A549 (cell line): ENCODE data around the gene SCN4B. TPM values are rescaled to one million over a fixed set of nuclear protein-coding genes. Genes with fewer than 3 reads are reported as not detected.

ENCODE experiments used
- ATAC-seq, 2 experiments: fragments of 200-7000 bp in 1 of 2; fragments of >200 bp in 1 of 2; cut with Nextera tagmentation in 1 of 2; cut with Tn5 transposase in 1 of 2; 3 replicates each; pipeline versions ENCODE4 v1.8.0 to v1.9.1; 2018 to 2020; ENCODE audit warnings: mild to moderate bottlenecking in 1 of 2, moderate library complexity in 1 of 2
- CTCF ChIA-PET: fragments of 300-600 bp; sonication (Branson Sonifier 250); formaldehyde crosslinking; extraction: SDS; loops from one replicate; lab custom pipeline; 2021; ENCODE audit warnings: antibody characterized with exemption, inconsistent platforms; lab: Yijun Ruan, JAX
- POLR2A ChIA-PET: fragments of 350-600 bp; formaldehyde crosslinking; extraction: SDS; loops from one replicate; lab custom pipeline; 2021; ENCODE audit warnings: antibody characterized with exemption, inconsistent platforms; lab: Yijun Ruan, JAX
- DNase-seq, 2 experiments: peaks; one replicate each; pipeline versions ENCODE4 v3.0.0 to v3.0.0-alpha.2; 2011 to 2016; ENCODE audit warnings: low read depth in 1 of 2, low spot score in 1 of 2
- FAIRE-seq: peaks from 2 replicates; lab custom pipeline; 2011; peaks lifted over from hg19 to GRCh38; lab: Jason Lieb, UNC
- H3K27ac ChIP-seq, 2 experiments: fragments of >200 bp; sonication (Bioruptor Twin); formaldehyde crosslinking; 3 replicates each; pipeline ENCODE4 v1.5.1; 2016 to 2017
- H3K4me1 ChIP-seq: fragments of >200 bp; sonication (Bioruptor Twin); formaldehyde crosslinking; 3 replicates; pipeline ENCODE4 v1.6.1; 2016
- H3K4me2 ChIP-seq: fragments of >200 bp; sonication (Bioruptor Twin); formaldehyde crosslinking; 3 replicates; pipeline ENCODE4 v1.6.1; 2016
- H3K4me3 ChIP-seq: fragments of >200 bp; sonication (Bioruptor Twin); formaldehyde crosslinking; 3 replicates; pipeline ENCODE4 v1.5.1; 2016
- H3K9me3 ChIP-seq: fragments of >200 bp; sonication (Bioruptor Twin); formaldehyde crosslinking; 3 replicates; pipeline ENCODE4 v1.6.1; 2016
- BHLHE40 ChIP-seq: IDR thresholded peaks from 2 replicates; pipeline ENCODE4 v1.6.1; 2012; ENCODE audit warnings: low read depth, low read length, inconsistent platforms
- CBX8 ChIP-seq: fragments of 200-600 bp; sonication (generic); IDR thresholded peaks from 2 replicates; pipeline ENCODE4 v1.6.1; 2016
- CEBPB ChIP-seq, 2 experiments: fragments of >200 bp in 1 of 2; sonication (Bioruptor Twin) in 1 of 2; formaldehyde crosslinking in 1 of 2; IDR thresholded peaks; 2 replicates each; pipeline ENCODE4 v1.6.1; 2012 to 2016
- CHD4 ChIP-seq: fragments of 200-600 bp; sonication (generic); IDR thresholded peaks from 2 replicates; pipeline ENCODE4 v1.6.1; 2016; ENCODE audit warnings: antibody characterized with exemption, mild to moderate bottlenecking, borderline replicate concordance
- EP300 ChIP-seq, 2 experiments: fragments of >200 bp; sonication (Bioruptor Twin); formaldehyde crosslinking; IDR thresholded peaks; 2 replicates in 1 of 2; 3 replicates in 1 of 2; pipeline ENCODE4 v1.6.1; 2016 to 2017
- ESRRA ChIP-seq: fragments of 150-350 bp; IDR thresholded peaks from 2 replicates; pipeline ENCODE4 v1.6.1; 2014; ENCODE audit warnings: mild to moderate bottlenecking, low read length, borderline replicate concordance
- HDAC2 ChIP-seq: fragments of 200-600 bp; sonication (generic); IDR thresholded peaks from 2 replicates; pipeline ENCODE4 v1.6.1; 2016
- HOXA7 ChIP-seq: fragments of 250-450 bp; sonication (Bioruptor Pico); IDR thresholded peaks from 2 replicates; pipeline ENCODE4 v1.5.0; 2020; ENCODE audit warnings: mild to moderate bottlenecking, moderate library complexity
- JUN ChIP-seq, 2 experiments: fragments of >200 bp; sonication (Bioruptor Twin); formaldehyde crosslinking; IDR thresholded peaks; 2 replicates in 1 of 2; 3 replicates in 1 of 2; pipeline ENCODE4 v1.6.1; 2016 to 2017
- JUNB ChIP-seq: fragments of >200 bp; sonication (Bioruptor Twin); formaldehyde crosslinking; IDR thresholded peaks from 2 replicates; pipeline ENCODE4 v1.6.1; 2016
- KDM1A ChIP-seq: fragments of 200-600 bp; sonication (generic); IDR thresholded peaks from 2 replicates; pipeline ENCODE4 v1.6.1; 2016; ENCODE audit warnings: low read depth, mild to moderate bottlenecking
- MAFK ChIP-seq: fragments of 450-650 bp; IDR thresholded peaks from 2 replicates; pipeline ENCODE4 v1.6.1; 2014; ENCODE audit not compliant: partially characterized antibody
- NR3C1 ChIP-seq: fragments of >200 bp; sonication (Bioruptor Twin); formaldehyde crosslinking; IDR thresholded peaks from 3 replicates; pipeline ENCODE4 v1.6.1; 2017
- PHF8 ChIP-seq: fragments of 200-600 bp; sonication (generic); IDR thresholded peaks from 2 replicates; pipeline ENCODE4 v1.6.1; 2016; ENCODE audit warnings: low read depth, mild to moderate bottlenecking, antibody characterized with exemption, moderate library complexity, borderline replicate concordance
- POLR2A ChIP-seq: IDR thresholded peaks from 2 replicates; pipeline ENCODE4 v1.6.1; 2012; ENCODE audit warnings: mild to moderate bottlenecking, low read length
- SMC3 ChIP-seq: fragments of >200 bp; sonication (Bioruptor Twin); formaldehyde crosslinking; IDR thresholded peaks from 3 replicates; pipeline ENCODE4 v1.6.1; 2018; ENCODE audit warnings: inconsistent platforms
- TP53 ChIP-seq: fragments of 250-450 bp; sonication (Bioruptor Pico); IDR thresholded peaks from 2 replicates; pipeline ENCODE4 v1.5.0; 2021; ENCODE audit warnings: mild to moderate bottlenecking, moderate library complexity
- ZC3H11A ChIP-seq: fragments of 450-650 bp; IDR thresholded peaks from 2 replicates; pipeline ENCODE4 v1.6.1; 2014; ENCODE audit warnings: antibody characterized with exemption, mild to moderate bottlenecking
- ZFP36 ChIP-seq: fragments of 450-650 bp; IDR thresholded peaks from 2 replicates; pipeline ENCODE4 v1.6.1; 2014; ENCODE audit warnings: borderline replicate concordance; ENCODE audit not compliant: partially characterized antibody
- ZNF302 ChIP-seq: fragments of 250-450 bp; sonication (Bioruptor Pico); IDR thresholded peaks from 2 replicates; pipeline ENCODE4 v1.9.0; 2021; ENCODE audit warnings: inconsistent platforms, mild to moderate bottlenecking, moderate library complexity
- WGBS: methylation state at CpG from one replicate; pipeline ENCODE4 v1.1.6; 2017; ENCODE audit errors: missing lambda C conversion rate; 5-methylcytosine and 5-hydroxymethylcytosine counted together
- polyA plus RNA-seq, 4 experiments: library from polyadenylated mRNA; depleted of rRNA in 3 of 4; stranded (reverse); fragments of >200 nt; fragmentation: RNase III in 1 of 4; extraction: RNeasy Plus Mini Kit Qiagen cat#74134 plus additional on column Dnase treatment in 1 of 4; gene quantifications; 2 replicates in 3 of 4; 3 replicates in 1 of 4; pipeline ENCODE4 v1.2.3, GENCODE V29; 2011 to 2017
- TF ChIP-seq, protein P1 (sequence below): fragments of 250-450 bp; sonication (Bioruptor Pico); IDR thresholded peaks from 2 replicates; pipeline ENCODE4 v1.5.0; 2020; ENCODE audit warnings: low read depth, mild to moderate bottlenecking, moderate library complexity
- TF ChIP-seq, protein P2 (sequence below): fragments of 450-650 bp; IDR thresholded peaks from 2 replicates; pipeline ENCODE4 v1.6.1; 2014; ENCODE audit warnings: antibody characterized with exemption
- TF ChIP-seq, protein P3 (sequence below): fragments of 200-600 bp; sonication (generic); IDR thresholded peaks from 2 replicates; pipeline ENCODE4 v1.6.1; 2016; ENCODE audit warnings: antibody characterized with exemption, mild to moderate bottlenecking, moderate library complexity
- TF ChIP-seq, protein P4 (sequence below): fragments of >200 bp; sonication (Bioruptor Twin); formaldehyde crosslinking; IDR thresholded peaks from 2 replicates; pipeline ENCODE4 v1.6.1; 2016
- TF ChIP-seq, protein P5 (sequence below): IDR thresholded peaks from 2 replicates; pipeline ENCODE4 v1.6.1; 2012; ENCODE audit warnings: low read depth, borderline replicate concordance

The SCN4B gene
- polyA plus RNA-seq, 2 of the 4 experiments (the other 2 are of a cell fraction), result 0.12 TPM; not detected in 1

DNA sequence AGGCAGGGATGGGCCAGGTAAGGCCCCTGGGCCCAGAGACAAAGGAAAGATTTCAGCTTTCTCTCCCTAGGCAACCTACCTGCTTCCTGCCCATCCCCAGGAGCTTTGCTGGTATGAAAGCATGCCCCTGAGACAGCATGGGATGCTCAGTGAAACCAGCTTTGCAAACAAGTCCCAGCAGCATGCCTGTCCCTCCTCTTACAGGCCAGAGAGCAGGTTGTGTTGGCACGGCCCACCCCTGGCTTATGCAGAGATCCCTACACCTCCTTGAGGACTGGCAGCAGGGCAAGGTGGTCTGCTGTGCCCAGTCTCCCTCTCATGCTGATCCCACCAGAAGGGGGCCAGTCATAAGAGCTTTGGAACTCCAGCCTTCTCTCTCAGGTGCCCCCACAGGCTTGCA is 3.1 kb downstream of the SCN4B start (continued):
- TF ChIP-seq, protein P1, sequence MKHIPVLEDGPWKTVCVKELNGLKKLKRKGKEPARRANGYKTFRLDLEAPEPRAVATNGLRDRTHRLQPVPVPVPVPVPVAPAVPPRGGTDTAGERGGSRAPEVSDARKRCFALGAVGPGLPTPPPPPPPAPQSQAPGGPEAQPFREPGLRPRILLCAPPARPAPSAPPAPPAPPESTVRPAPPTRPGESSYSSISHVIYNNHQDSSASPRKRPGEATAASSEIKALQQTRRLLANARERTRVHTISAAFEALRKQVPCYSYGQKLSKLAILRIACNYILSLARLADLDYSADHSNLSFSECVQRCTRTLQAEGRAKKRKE (CRISPR knock-in tag), result no peak
- TF ChIP-seq ZFP36 (no peak), HDAC2 (no peak), POLR2A (no peak)
- TF ChIP-seq, all 56 proteins: peak for 0

DNA sequence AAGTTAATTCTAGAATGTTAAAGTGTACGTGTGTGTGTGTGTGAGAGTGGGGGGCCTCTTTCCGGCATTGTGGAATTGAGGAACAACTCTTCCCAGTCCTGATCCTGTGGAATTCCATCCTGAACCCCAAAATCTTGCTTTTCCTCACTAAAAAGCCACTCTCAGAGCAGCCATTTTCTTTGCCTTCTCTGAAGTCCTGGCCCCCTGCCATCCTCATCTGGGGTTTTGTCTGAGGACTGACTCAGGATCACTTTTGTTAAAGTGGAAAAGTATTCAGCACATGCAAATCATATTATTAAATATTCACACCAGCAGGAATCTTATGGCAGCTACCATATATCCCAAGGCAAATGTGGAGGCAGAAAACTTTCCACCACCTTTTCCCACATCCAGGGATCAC is 3.8 kb downstream of the SCN4B start:
- FAIRE-seq (no peak), DNase-seq (no peak), ATAC-seq (no peak)
- CTCF ChIA-PET, result interaction anchor here (1.3 to 14.9 kb wide), 2 partner anchors 19 to 44 kb away, joined by 3 to 165 read pairs; no protein-coding TSS in a partner anchor
- 44% methylated on average over 2 of the region's 2 CpGs for WGBS
- Histone ChIP-seq H3K4me1 (no peaks in the 10 kb centered on the region; the same call in 2 of the 3 replicates), H3K9me3 (no peaks in the 10 kb centered on the region), H3K27ac (no peak overlapping the region)
- TF ChIP-seq SMC3, result no peak
- TF ChIP-seq ZFP36, result no peak
- TF ChIP-seq CHD4, result no peak
- TF ChIP-seq JUNB, result no peak
- TF ChIP-seq CBX8, result no peak
- no peak for TF ChIP-seq NR3C1
- TF ChIP-seq, protein P2, sequence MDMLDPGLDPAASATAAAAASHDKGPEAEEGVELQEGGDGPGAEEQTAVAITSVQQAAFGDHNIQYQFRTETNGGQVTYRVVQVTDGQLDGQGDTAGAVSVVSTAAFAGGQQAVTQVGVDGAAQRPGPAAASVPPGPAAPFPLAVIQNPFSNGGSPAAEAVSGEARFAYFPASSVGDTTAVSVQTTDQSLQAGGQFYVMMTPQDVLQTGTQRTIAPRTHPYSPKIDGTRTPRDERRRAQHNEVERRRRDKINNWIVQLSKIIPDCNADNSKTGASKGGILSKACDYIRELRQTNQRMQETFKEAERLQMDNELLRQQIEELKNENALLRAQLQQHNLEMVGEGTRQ, result no peak
- no peak for TF ChIP-seq PHF8
- TF ChIP-seq, protein P3, sequence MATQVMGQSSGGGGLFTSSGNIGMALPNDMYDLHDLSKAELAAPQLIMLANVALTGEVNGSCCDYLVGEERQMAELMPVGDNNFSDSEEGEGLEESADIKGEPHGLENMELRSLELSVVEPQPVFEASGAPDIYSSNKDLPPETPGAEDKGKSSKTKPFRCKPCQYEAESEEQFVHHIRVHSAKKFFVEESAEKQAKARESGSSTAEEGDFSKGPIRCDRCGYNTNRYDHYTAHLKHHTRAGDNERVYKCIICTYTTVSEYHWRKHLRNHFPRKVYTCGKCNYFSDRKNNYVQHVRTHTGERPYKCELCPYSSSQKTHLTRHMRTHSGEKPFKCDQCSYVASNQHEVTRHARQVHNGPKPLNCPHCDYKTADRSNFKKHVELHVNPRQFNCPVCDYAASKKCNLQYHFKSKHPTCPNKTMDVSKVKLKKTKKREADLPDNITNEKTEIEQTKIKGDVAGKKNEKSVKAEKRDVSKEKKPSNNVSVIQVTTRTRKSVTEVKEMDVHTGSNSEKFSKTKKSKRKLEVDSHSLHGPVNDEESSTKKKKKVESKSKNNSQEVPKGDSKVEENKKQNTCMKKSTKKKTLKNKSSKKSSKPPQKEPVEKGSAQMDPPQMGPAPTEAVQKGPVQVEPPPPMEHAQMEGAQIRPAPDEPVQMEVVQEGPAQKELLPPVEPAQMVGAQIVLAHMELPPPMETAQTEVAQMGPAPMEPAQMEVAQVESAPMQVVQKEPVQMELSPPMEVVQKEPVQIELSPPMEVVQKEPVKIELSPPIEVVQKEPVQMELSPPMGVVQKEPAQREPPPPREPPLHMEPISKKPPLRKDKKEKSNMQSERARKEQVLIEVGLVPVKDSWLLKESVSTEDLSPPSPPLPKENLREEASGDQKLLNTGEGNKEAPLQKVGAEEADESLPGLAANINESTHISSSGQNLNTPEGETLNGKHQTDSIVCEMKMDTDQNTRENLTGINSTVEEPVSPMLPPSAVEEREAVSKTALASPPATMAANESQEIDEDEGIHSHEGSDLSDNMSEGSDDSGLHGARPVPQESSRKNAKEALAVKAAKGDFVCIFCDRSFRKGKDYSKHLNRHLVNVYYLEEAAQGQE, result no peak
- TF ChIP-seq MAFK, result no peak
- TF ChIP-seq, all 56 proteins: peak for 0
- Histone ChIP-seq H3K4me2 (no peak overlapping the region), H3K4me3 (no peak overlapping the region)
- POLR2A ChIA-PET, result no interaction called here

DNA sequence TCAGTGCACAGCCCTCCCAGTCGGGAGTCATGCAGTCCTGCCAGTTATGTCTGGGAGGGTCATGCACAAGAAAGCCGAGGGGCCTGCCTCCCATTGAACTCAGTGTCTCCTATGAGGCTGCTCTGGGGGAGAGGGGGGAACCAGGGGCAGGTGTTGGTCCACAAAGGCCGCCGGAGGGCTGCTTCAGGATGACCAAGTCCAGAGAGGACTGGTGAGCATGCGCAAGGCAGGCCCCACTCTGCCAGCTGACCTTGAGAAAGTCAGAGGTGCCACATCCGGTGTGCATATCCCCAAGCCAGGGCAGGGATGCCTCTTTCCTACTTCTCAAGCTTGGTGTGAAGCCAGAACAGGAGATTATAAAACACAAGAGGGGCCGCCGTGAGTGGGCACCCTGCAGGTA is 4.4 kb downstream of the SCN4B start:
- 68% methylated on average over 3 of the region's 8 CpGs for WGBS

More for the DNA sequence above, 4.4 kb downstream of the SCN4B start:
- no peak for FAIRE-seq
- TF ChIP-seq CEBPB (IDR thresholded peaks at IDR 0.05) (no peak), JUN (IDR thresholded peaks at IDR 0.05) (no peak), HOXA7 (CRISPR knock-in tag) (no peak), POLR2A (no peak), ZNF302 (no peak), ESRRA (no peak), TP53 (CRISPR knock-in tag) (no peak), EP300 (IDR thresholded peaks at IDR 0.05) (no peak), KDM1A (no peak), BHLHE40 (no peak), ZC3H11A (no peak)
- TF ChIP-seq, protein P4, sequence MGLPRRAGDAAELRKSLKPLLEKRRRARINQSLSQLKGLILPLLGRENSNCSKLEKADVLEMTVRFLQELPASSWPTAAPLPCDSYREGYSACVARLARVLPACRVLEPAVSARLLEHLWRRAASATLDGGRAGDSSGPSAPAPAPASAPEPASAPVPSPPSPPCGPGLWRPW, result no peak
- TF ChIP-seq, protein P5, sequence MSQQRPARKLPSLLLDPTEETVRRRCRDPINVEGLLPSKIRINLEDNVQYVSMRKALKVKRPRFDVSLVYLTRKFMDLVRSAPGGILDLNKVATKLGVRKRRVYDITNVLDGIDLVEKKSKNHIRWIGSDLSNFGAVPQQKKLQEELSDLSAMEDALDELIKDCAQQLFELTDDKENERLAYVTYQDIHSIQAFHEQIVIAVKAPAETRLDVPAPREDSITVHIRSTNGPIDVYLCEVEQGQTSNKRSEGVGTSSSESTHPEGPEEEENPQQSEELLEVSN, result no peak
- H3K4me2 ChIP-seq, result no peak overlapping the region
- no peak for ATAC-seq
- no peak overlapping the region for H3K4me3 ChIP-seq
- no peaks in the 10 kb centered on the region; the same call in 2 of the 3 replicates for H3K4me1 ChIP-seq
- H3K27ac ChIP-seq, result no peak overlapping the region
- POLR2A ChIA-PET, result no interaction called here
- H3K9me3 ChIP-seq, result no peaks in the 10 kb centered on the region
- no peak for DNase-seq
- CTCF ChIA-PET, result interaction anchor here (14.9 kb wide), 1 partner anchor 20 kb away, joined by 165 read pairs; no protein-coding TSS in a partner anchor
